Uterus (tissue), 2 donors: Measurements from ENCODE around the gene MLLT11.

Source experiments
- CTCF ChIP-seq, 4 experiments: fragments of 200-600 bp in 2 of 4; fragments of 450-650 bp in 2 of 4; sonication (generic) in 2 of 4; IDR thresholded peaks; one replicate each; pipeline ENCODE4 v1.5.1; 2016 to 2019; ENCODE audit warnings: antibody characterized with exemption in 4 of 4, mild to moderate bottlenecking in 2 of 4, moderate library complexity in 1 of 4
- POLR2A ChIP-seq, 2 donors: fragments of 450-650 bp; IDR thresholded peaks; one replicate each; pipeline ENCODE4 v1.6.1; 2016; ENCODE audit warnings: antibody characterized with exemption in 2 of 2, mild to moderate bottlenecking in 1 of 2, moderate library complexity in 1 of 2

- TF ChIP-seq CTCF (IDR thresholded peaks at IDR 0.05) (no peak), POLR2A (IDR thresholded peaks at IDR 0.05) (no peak)
These were observed 48.1 kb downstream of the MLLT11 start for GRCh38 chr1:151108331-151108730.
